ENCODE data around the gene LTO1. TPM values are rescaled to one million over a fixed set of nuclear protein-coding genes. Genes with fewer than 3 reads are reported as not detected.
A peak's percentile ranks its signal among the peaks of the same experiment; 100 is the strongest.

The LTO1 gene
- polyA plus RNA-seq, 2 donors: 15.0 to 22.9 TPM

DNA sequence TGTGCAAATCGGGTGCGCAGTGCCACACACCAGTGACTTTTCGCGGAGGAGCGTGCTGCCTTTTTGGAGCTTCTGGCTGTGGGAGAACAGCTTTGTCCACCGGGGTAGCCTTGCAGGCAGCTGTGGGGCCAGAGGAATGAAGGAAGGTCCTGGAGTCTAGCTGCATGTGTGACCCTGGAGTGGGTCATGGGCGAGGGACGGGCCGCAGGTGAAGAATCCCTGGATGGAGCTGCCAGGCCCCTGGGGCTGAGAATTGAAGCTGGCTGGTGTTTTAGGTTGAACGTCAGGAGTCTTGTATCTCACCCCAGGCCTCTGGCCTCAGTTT is 25.6 kb downstream of the LTO1 start:
- H3K4me3 ChIP-seq (ENCODE audit: low read depth in 1 of 2, low read length in 2 of 2): no peak overlapping the region
- peaks cover 0 to 2% of the 10 kb centered on the region in 2 donors for H3K9me3 ChIP-seq (ENCODE audit: control insufficient read depth in 2 of 2, insufficient read depth in 1 of 2, low read depth in 1 of 2, low read length in 1 of 2)
- no peaks in the 10 kb centered on the region for H3K27me3 ChIP-seq (ENCODE audit: control insufficient read depth in 1 of 2, insufficient read depth in 2 of 2, low read length in 2 of 2)
- 91% methylated on average over 10 of the region's 10 CpGs for WGBS, 2 donors
- peaks cover 0 to 7% of the 10 kb centered on the region in 2 donors for H3K4me1 ChIP-seq (ENCODE audit: control insufficient read depth in 2 of 2, insufficient read depth in 2 of 2, low read length in 1 of 2)
- no peak overlapping the region for H3K27ac ChIP-seq (ENCODE audit: low read depth in 2 of 2, low read length in 1 of 2)
- peaks cover 3 to 50% of the 10 kb centered on the region in 2 donors for H3K36me3 ChIP-seq (ENCODE audit: control insufficient read depth in 2 of 2, insufficient read depth in 2 of 2, low read length in 1 of 2)

DNA sequence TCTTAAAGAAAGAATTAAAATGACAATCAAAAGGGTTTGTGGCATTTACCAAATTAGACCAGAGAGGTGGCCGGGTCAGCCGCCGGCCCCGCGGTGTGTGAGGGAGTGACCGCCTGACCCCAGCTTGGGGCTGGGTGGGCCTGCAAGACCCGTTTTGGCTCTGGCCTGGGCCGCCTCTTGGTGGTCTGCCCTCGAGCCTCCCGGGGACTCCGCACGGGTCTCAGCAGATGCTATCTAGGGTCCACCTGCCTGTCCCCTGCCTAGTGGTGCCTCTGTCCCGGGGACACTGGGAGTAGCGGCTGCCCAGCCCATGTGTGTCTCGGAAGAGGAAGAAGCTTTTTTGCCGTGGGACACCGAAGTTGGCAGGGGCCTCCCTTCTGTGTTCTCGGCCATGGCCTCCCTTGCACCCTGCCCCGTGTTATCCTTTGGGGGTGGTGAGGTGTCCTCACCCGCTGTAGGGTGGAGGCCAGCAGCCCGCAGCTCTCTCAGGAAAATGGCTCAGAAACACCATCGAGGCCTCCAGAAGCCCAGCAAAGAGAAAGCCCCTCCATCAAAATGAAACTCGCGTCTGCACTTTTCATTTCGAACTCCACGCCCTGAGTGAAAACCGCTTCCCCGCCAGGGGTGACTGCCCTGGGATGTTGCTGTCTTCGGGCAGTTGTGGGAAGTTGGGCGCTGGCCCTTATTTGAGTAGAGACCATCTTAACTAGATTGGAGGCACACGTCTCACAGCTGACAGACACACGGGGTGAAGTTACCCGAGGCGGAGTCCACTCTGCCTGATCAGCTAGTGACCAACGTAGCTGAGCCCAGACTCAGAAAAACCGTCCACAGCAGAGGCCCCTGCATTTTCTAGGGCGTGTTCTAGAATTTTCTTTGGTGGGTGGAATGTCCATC is 26.2 kb downstream of the LTO1 start:
- peaks cover under 1 to 50% of the 10 kb centered on the region in 2 donors for H3K36me3 ChIP-seq (ENCODE audit: control insufficient read depth in 2 of 2, insufficient read depth in 2 of 2, low read length in 1 of 2)
- H3K9me3 ChIP-seq (ENCODE audit: control insufficient read depth in 2 of 2, insufficient read depth in 1 of 2, low read depth in 1 of 2, low read length in 1 of 2): peaks cover 0 to 2% of the 10 kb centered on the region in 2 donors
- no peaks in the 10 kb centered on the region for H3K27me3 ChIP-seq (ENCODE audit: control insufficient read depth in 1 of 2, insufficient read depth in 2 of 2, low read length in 2 of 2)
- H3K27ac ChIP-seq (ENCODE audit: low read depth in 2 of 2, low read length in 1 of 2): no peak overlapping the region
- peaks cover 0 to 10% of the 10 kb centered on the region in 2 donors for H3K4me1 ChIP-seq (ENCODE audit: control insufficient read depth in 2 of 2, insufficient read depth in 2 of 2, low read length in 1 of 2)
- no peak overlapping the region for H3K4me3 ChIP-seq (ENCODE audit: low read depth in 1 of 2, low read length in 2 of 2)
- WGBS, 2 donors: 87 to 88% methylated on average over 37 of the region's 37 CpGs

- 83 to 89% methylated on average over 28 of the region's 28 CpGs for WGBS, 2 donors
- Histone ChIP-seq H3K27ac (ENCODE audit: low read depth in 2 of 2, low read length in 1 of 2) (no peak overlapping the region), H3K36me3 (ENCODE audit: control insufficient read depth in 2 of 2, insufficient read depth in 2 of 2, low read length in 1 of 2) (peaks cover 0 to 52% of the 10 kb centered on the region in 2 donors)
Measured at GRCh38 chr11:69647761-69648497, 27.2 kb downstream of the LTO1 start.

GRCh38 chr11:69647390-69647748 is 27.8 kb downstream of the LTO1 start:
- Histone ChIP-seq H3K36me3 (ENCODE audit: control insufficient read depth in 2 of 2, insufficient read depth in 2 of 2, low read length in 1 of 2) (peaks cover 0 to 51% of the 10 kb centered on the region in 2 donors), H3K4me3 (ENCODE audit: low read depth in 1 of 2, low read length in 2 of 2) (no peak overlapping the region), H3K27ac (ENCODE audit: low read depth in 2 of 2, low read length in 1 of 2) (no peak overlapping the region), H3K4me1 (ENCODE audit: control insufficient read depth in 2 of 2, insufficient read depth in 2 of 2, low read length in 1 of 2) (peaks cover 0 to 15% of the 10 kb centered on the region in 2 donors), H3K27me3 (ENCODE audit: control insufficient read depth in 1 of 2, insufficient read depth in 2 of 2, low read length in 2 of 2) (no peaks in the 10 kb centered on the region), H3K9me3 (ENCODE audit: control insufficient read depth in 2 of 2, insufficient read depth in 1 of 2, low read depth in 1 of 2, low read length in 1 of 2) (peaks cover 0 to 2% of the 10 kb centered on the region in 2 donors)
- whole genome bisulfite sequencing, 2 donors: 82 to 84% methylated on average over 11 of the region's 11 CpGs

More at GRCh38 chr11:69647761-69648497, 27.2 kb downstream of the LTO1 start:
- H3K4me3 ChIP-seq (ENCODE audit: low read depth in 1 of 2, low read length in 2 of 2): no peak overlapping the region
- H3K27me3 ChIP-seq (ENCODE audit: control insufficient read depth in 1 of 2, insufficient read depth in 2 of 2, low read length in 2 of 2): no peaks in the 10 kb centered on the region
- peaks cover 0 to 2% of the 10 kb centered on the region in 2 donors for H3K9me3 ChIP-seq (ENCODE audit: control insufficient read depth in 2 of 2, insufficient read depth in 1 of 2, low read depth in 1 of 2, low read length in 1 of 2)
- H3K4me1 ChIP-seq (ENCODE audit: control insufficient read depth in 2 of 2, insufficient read depth in 2 of 2, low read length in 1 of 2): peaks cover 0 to 15% of the 10 kb centered on the region in 2 donors

GRCh38 chr11:69646493-69647389 is 28.4 kb downstream of the LTO1 start:
- no peak overlapping the region for H3K4me3 ChIP-seq (ENCODE audit: low read depth in 1 of 2, low read length in 2 of 2)
- H3K36me3 ChIP-seq (ENCODE audit: control insufficient read depth in 2 of 2, insufficient read depth in 2 of 2, low read length in 1 of 2): peaks cover 0 to 46% of the 10 kb centered on the region in 2 donors
- peaks cover 0 to 2% of the 10 kb centered on the region in 2 donors for H3K9me3 ChIP-seq (ENCODE audit: control insufficient read depth in 2 of 2, insufficient read depth in 1 of 2, low read depth in 1 of 2, low read length in 1 of 2)
- no peaks in the 10 kb centered on the region for H3K27me3 ChIP-seq (ENCODE audit: control insufficient read depth in 1 of 2, insufficient read depth in 2 of 2, low read length in 2 of 2)
- peaks cover 0 to 15% of the 10 kb centered on the region in 2 donors for H3K4me1 ChIP-seq (ENCODE audit: control insufficient read depth in 2 of 2, insufficient read depth in 2 of 2, low read length in 1 of 2)
- no peak overlapping the region for H3K27ac ChIP-seq (ENCODE audit: low read depth in 2 of 2, low read length in 1 of 2)
- WGBS, 2 donors: 80 to 83% methylated on average over 32 of the region's 32 CpGs

GRCh38 chr11:69645801-69646492 is 29.2 kb downstream of the LTO1 start:
- Histone ChIP-seq H3K4me3 (ENCODE audit: low read depth in 1 of 2, low read length in 2 of 2) (no peak overlapping the region), H3K36me3 (ENCODE audit: control insufficient read depth in 2 of 2, insufficient read depth in 2 of 2, low read length in 1 of 2) (peaks cover 0 to 43% of the 10 kb centered on the region in 2 donors), H3K27me3 (ENCODE audit: control insufficient read depth in 1 of 2, insufficient read depth in 2 of 2, low read length in 2 of 2) (no peaks in the 10 kb centered on the region), H3K4me1 (ENCODE audit: control insufficient read depth in 2 of 2, insufficient read depth in 2 of 2, low read length in 1 of 2) (peaks cover 0 to 15% of the 10 kb centered on the region in 2 donors), H3K27ac (ENCODE audit: low read depth in 2 of 2, low read length in 1 of 2) (no peak overlapping the region), H3K9me3 (ENCODE audit: control insufficient read depth in 2 of 2, insufficient read depth in 1 of 2, low read depth in 1 of 2, low read length in 1 of 2) (peaks cover 0 to 2% of the 10 kb centered on the region in 2 donors)
- WGBS, 2 donors: 74 to 77% methylated on average over 30 of the region's 30 CpGs

DNA sequence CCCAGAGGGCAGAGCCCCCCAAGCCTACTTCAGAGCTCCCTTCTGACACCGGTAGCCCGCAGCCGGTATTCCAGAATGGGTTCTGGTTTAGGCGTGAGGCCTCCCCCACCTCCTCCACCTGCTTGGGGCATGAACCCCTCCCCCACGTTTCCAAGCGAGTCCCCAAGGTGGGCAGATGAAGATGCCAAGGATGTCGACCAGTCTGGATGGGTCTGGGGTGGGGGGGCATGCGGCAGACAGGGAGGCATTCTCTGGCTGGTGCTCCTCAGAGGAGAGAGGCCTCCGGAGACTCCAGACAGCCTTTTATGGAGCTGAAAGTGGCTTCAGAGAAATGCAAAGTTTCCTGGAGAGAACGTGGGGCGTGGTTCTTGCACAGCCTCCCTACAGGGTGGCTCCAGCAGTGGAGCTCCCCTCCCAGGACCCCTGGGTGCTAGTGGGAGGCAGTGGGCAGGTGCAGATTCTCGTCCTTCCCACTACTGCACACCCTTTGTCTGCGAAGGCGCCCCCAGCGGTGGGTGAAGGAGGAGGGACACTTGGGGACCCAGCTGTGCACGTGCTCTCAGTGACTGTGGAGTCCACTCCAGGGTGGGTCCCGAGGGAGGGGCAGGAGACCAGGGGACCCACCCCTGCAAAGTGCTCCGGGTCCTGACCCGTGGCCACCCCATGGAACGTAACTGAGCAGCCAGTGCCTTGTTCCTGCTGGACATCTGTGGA is 30.0 kb downstream of the LTO1 start:
- H3K4me3 ChIP-seq (ENCODE audit: low read depth in 1 of 2, low read length in 2 of 2): no peak overlapping the region
- H3K9me3 ChIP-seq (ENCODE audit: control insufficient read depth in 2 of 2, insufficient read depth in 1 of 2, low read depth in 1 of 2, low read length in 1 of 2): no peaks in the 10 kb centered on the region
- peaks cover 0 to 40% of the 10 kb centered on the region in 2 donors for H3K36me3 ChIP-seq (ENCODE audit: control insufficient read depth in 2 of 2, insufficient read depth in 2 of 2, low read length in 1 of 2)
- WGBS, 2 donors: 71 to 74% methylated on average over 20 of the region's 20 CpGs
- no peaks in the 10 kb centered on the region for H3K27me3 ChIP-seq (ENCODE audit: control insufficient read depth in 1 of 2, insufficient read depth in 2 of 2, low read length in 2 of 2)
- peaks cover 0 to 13% of the 10 kb centered on the region in 2 donors for H3K4me1 ChIP-seq (ENCODE audit: control insufficient read depth in 2 of 2, insufficient read depth in 2 of 2, low read length in 1 of 2)
- peak overlapping the region in 1 of 2 donors; percentile 62 for H3K27ac ChIP-seq (ENCODE audit: low read depth in 2 of 2, low read length in 1 of 2)

- Histone ChIP-seq H3K4me1 (ENCODE audit: control insufficient read depth in 2 of 2, insufficient read depth in 2 of 2, low read length in 1 of 2) (peaks cover 0 to 13% of the 10 kb centered on the region in 2 donors), H3K27me3 (ENCODE audit: control insufficient read depth in 1 of 2, insufficient read depth in 2 of 2, low read length in 2 of 2) (no peaks in the 10 kb centered on the region), H3K27ac (ENCODE audit: low read depth in 2 of 2, low read length in 1 of 2) (peak overlapping the region; percentile 19 to 62), H3K4me3 (ENCODE audit: low read depth in 1 of 2, low read length in 2 of 2) (peak overlapping the region; percentile 85 to 88), H3K9me3 (ENCODE audit: control insufficient read depth in 2 of 2, insufficient read depth in 1 of 2, low read depth in 1 of 2, low read length in 1 of 2) (no peaks in the 10 kb centered on the region), H3K36me3 (ENCODE audit: control insufficient read depth in 2 of 2, insufficient read depth in 2 of 2, low read length in 1 of 2) (peaks cover 0 to 33% of the 10 kb centered on the region in 2 donors)
- WGBS, 2 donors: 36 to 39% methylated on average over 24 of the region's 24 CpGs
Measured at GRCh38 chr11:69644071-69644961, 30.8 kb downstream of the LTO1 start.
